Measurements from ENCODE around the gene EDNRA.

GRCh38 chr4:147480502-147480890, 401 bp upstream of the EDNRA start:
- TF ChIP-seq CTCF (IDR thresholded peaks at IDR 0.05) = no peak
- no peak for TF ChIP-seq POLR2A (IDR thresholded peaks at IDR 0.05)

Data from heart left ventricle (tissue), 13 donors.